Measurements from ENCODE around the gene TBC1D22A. TPM values are rescaled to one million over a fixed set of nuclear protein-coding genes. Genes with fewer than 3 reads are reported as not detected.

Gene TBC1D22A
- polyA plus RNA-seq, 1 of the 3 experiments (the other 2 are of a cell fraction) = 16.5 TPM

GRCh38 chr22:46954781-46955180 lies 192.3 kb downstream of the TBC1D22A start:
- Histone ChIP-seq H3K27ac (ENCODE audit: low read depth in 2 of 2, low read length in 1 of 2) (no peak overlapping the region), H3K36me3 (replicated peaks in 1 of 2; ENCODE audit: control insufficient read depth in 1 of 2, insufficient read depth in 2 of 2, low read length in 1 of 2) (no peaks in the 10 kb centered on the region), H3K4me2 (no peak overlapping the region), H3F3A (replicated peaks; ENCODE audit: insufficient read depth) (no peaks in the 10 kb centered on the region), H4K20me1 (ENCODE audit: insufficient read depth) (no peaks in the 10 kb centered on the region), H3K4me1 (ENCODE audit: control insufficient read depth in 1 of 2, insufficient read depth in 2 of 2, low read depth in 1 of 2, low read length in 1 of 2) (no peaks in the 10 kb centered on the region; a peak in 1 of 4 replicates), H3K79me2 (ENCODE audit: insufficient read depth) (no peaks in the 10 kb centered on the region), H3K9me3 (no peaks in the 10 kb centered on the region), H3K27me3 (ENCODE audit: insufficient read depth) (no peaks in the 10 kb centered on the region), H3K4me3 (ENCODE audit: low read depth in 2 of 2, low read length in 1 of 2) (no peak overlapping the region), H2AFZ (ENCODE audit: low read depth) (no peak overlapping the region), H3K9me2 (no peaks in the 10 kb centered on the region), H3K9ac (no peak overlapping the region)
- TF ChIP-seq GATA2 (CRISPR knock-in tag; IDR thresholded peaks at IDR 0.05) = no peak
- no peak for TF ChIP-seq POLR2AphosphoS5 (IDR thresholded peaks at IDR 0.05; ENCODE audit: low read depth, low read length)
- TF ChIP-seq, protein P1, sequence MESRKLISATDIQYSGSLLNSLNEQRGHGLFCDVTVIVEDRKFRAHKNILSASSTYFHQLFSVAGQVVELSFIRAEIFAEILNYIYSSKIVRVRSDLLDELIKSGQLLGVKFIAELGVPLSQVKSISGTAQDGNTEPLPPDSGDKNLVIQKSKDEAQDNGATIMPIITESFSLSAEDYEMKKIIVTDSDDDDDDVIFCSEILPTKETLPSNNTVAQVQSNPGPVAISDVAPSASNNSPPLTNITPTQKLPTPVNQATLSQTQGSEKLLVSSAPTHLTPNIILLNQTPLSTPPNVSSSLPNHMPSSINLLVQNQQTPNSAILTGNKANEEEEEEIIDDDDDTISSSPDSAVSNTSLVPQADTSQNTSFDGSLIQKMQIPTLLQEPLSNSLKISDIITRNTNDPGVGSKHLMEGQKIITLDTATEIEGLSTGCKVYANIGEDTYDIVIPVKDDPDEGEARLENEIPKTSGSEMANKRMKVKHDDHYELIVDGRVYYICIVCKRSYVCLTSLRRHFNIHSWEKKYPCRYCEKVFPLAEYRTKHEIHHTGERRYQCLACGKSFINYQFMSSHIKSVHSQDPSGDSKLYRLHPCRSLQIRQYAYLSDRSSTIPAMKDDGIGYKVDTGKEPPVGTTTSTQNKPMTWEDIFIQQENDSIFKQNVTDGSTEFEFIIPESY (IDR thresholded peaks at IDR 0.05; ENCODE audit: borderline replicate concordance, low read depth) = no peak
- TF ChIP-seq EP300 (IDR thresholded peaks at IDR 0.05; ENCODE audit: borderline replicate concordance in 1 of 2, low read depth in 1 of 2, low read length in 1 of 2) = no peak
- TF ChIP-seq EZH2phosphoT487 (IDR thresholded peaks at IDR 0.05; ENCODE audit: borderline replicate concordance, low read depth) = no peak
- TF ChIP-seq REST (IDR thresholded peaks at IDR 0.05; ENCODE audit: low read depth, low read length) = no peak
- TF ChIP-seq TCF12 (IDR thresholded peaks at IDR 0.05) = no peak
- no peak for TF ChIP-seq RAD21 (IDR thresholded peaks at IDR 0.05; ENCODE audit: low read length)
- TF ChIP-seq, protein P2, sequence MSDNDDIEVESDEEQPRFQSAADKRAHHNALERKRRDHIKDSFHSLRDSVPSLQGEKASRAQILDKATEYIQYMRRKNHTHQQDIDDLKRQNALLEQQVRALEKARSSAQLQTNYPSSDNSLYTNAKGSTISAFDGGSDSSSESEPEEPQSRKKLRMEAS (IDR thresholded peaks at IDR 0.05; ENCODE audit: low read depth) = no peak
- TF ChIP-seq TEAD4 (IDR thresholded peaks at IDR 0.05; ENCODE audit: borderline replicate concordance, insufficient read depth) = no peak
- TF ChIP-seq, protein P3, sequence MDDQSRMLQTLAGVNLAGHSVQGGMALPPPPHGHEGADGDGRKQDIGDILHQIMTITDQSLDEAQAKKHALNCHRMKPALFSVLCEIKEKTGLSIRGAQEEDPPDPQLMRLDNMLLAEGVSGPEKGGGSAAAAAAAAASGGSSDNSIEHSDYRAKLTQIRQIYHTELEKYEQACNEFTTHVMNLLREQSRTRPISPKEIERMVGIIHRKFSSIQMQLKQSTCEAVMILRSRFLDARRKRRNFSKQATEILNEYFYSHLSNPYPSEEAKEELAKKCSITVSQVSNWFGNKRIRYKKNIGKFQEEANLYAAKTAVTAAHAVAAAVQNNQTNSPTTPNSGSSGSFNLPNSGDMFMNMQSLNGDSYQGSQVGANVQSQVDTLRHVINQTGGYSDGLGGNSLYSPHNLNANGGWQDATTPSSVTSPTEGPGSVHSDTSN (IDR thresholded peaks at IDR 0.05) = no peak
- whole genome bisulfite sequencing (ENCODE audit: low lambda C conversion rate) = 96% methylated on average over 7 of the region's 7 CpGs
- DNase-seq = no peak
- POLR2A ChIA-PET = no interaction called here
- CTCF ChIA-PET = interaction anchor here (0.9 to 1.1 kb wide), 3 partner anchors 12 to 55 kb away, joined by 3 to 4 read pairs (median 3); no protein-coding TSS in a partner anchor
